WTC11 (cell line): ENCODE measurements around the gene RGMB. TPM values are rescaled to one million over a fixed set of nuclear protein-coding genes. Genes with fewer than 3 reads are reported as not detected.
"Not testable (repeated sequence)": the region's sequence is repeated elsewhere in the genome, so short reads cannot be mapped to it uniquely, and the experiment has no call there.

Source experiments
- ATAC-seq: fragments of 200-7000 bp; cut with Tn5 transposase; 2 replicates; pipeline ENCODE4 v1.10.0; 2021; ENCODE audit warnings: mild to moderate bottlenecking, moderate library complexity
- CTCF ChIA-PET: fragments of 300-600 bp; sonication (Branson Sonifier 250); formaldehyde crosslinking; loops from one replicate; lab custom pipeline; 2021; ENCODE audit warnings: antibody characterized with exemption; lab: Charles Lee
- POLR2A ChIA-PET: fragments of 350-600 bp; sonication (Branson Sonifier 250); formaldehyde crosslinking; loops from one replicate; lab custom pipeline; 2021; ENCODE audit warnings: antibody characterized with exemption; lab: Charles Lee
- DNase-seq: peaks from one replicate; pipeline ENCODE4 v3.0.0; 2021; ENCODE audit warnings: low spot score
- H3K27ac Mint-ChIP-seq: 2 replicates; pipeline ENCODE4 v1.8.0; 2021; ENCODE audit warnings: mixed read lengths
- H3K27me3 Mint-ChIP-seq: 2 replicates; pipeline ENCODE4 v1.8.0; 2021; ENCODE audit warnings: low read depth, mild to moderate bottlenecking, moderate library complexity, mixed read lengths
- H3K36me3 Mint-ChIP-seq: 2 replicates; pipeline ENCODE4 v1.8.0; 2021; ENCODE audit warnings: mixed read lengths
- H3K4me1 Mint-ChIP-seq: 2 replicates; pipeline ENCODE4 v1.8.0; 2022; ENCODE audit warnings: mixed read lengths
- H3K4me3 Mint-ChIP-seq: 2 replicates; pipeline ENCODE4 v1.8.0; 2021; ENCODE audit warnings: mild to moderate bottlenecking, moderate library complexity, mixed read lengths
- H3K9me3 Mint-ChIP-seq: 2 replicates; pipeline ENCODE4 v1.8.0; 2021; ENCODE audit warnings: mixed read lengths
- ARID4B ChIP-seq: sonication (generic); formaldehyde crosslinking; IDR thresholded peaks from 2 replicates; pipeline ENCODE4 v1.8.0; 2023; ENCODE audit warnings: missing genetic modification reagents, mild to moderate bottlenecking, borderline replicate concordance
- ATF1 ChIP-seq: sonication (generic); formaldehyde crosslinking; IDR thresholded peaks from 2 replicates; pipeline ENCODE4 v1.8.1; 2023; ENCODE audit warnings: mild to moderate bottlenecking, moderate library complexity, missing genetic modification reagents
- E2F5 ChIP-seq: sonication (generic); formaldehyde crosslinking; IDR thresholded peaks from 2 replicates; pipeline ENCODE4 v1.8.1; 2022; ENCODE audit warnings: mild to moderate bottlenecking, moderate library complexity, missing genetic modification reagents
- ELF4 ChIP-seq: sonication (generic); formaldehyde crosslinking; IDR thresholded peaks from 2 replicates; pipeline ENCODE4 v1.8.1; 2022; ENCODE audit warnings: low read depth, mild to moderate bottlenecking, moderate library complexity, missing genetic modification reagents
- EMX1 ChIP-seq: fragments of 250-450 bp; sonication (Bioruptor Pico); IDR thresholded peaks from 2 replicates; pipeline ENCODE4 v1.8.0; 2021; ENCODE audit warnings: mild to moderate bottlenecking
- ETV6 ChIP-seq: sonication (generic); formaldehyde crosslinking; IDR thresholded peaks from 2 replicates; pipeline ENCODE4 v1.8.1; 2022; ENCODE audit warnings: mild to moderate bottlenecking, missing genetic modification reagents
- FOXP1 ChIP-seq: sonication (generic); formaldehyde crosslinking; IDR thresholded peaks from 2 replicates; pipeline ENCODE4 v1.8.0; 2022; ENCODE audit warnings: missing genetic modification reagents, mild to moderate bottlenecking, moderate library complexity, borderline replicate concordance
- FOXP4 ChIP-seq: sonication (generic); formaldehyde crosslinking; IDR thresholded peaks from 2 replicates; pipeline ENCODE4 v1.8.0; 2022; ENCODE audit warnings: mild to moderate bottlenecking, missing genetic modification reagents
- GTF2I ChIP-seq: fragments of 250-450 bp; sonication (Bioruptor Pico); conservative IDR thresholded peaks from 2 replicates; pipeline ENCODE4 v1.4.0; 2021; ENCODE audit warnings: mild to moderate bottlenecking
- JAZF1 ChIP-seq: fragments of 250-450 bp; sonication (Bioruptor Pico); IDR thresholded peaks from 2 replicates; pipeline ENCODE4 v1.9.0; 2021; ENCODE audit warnings: moderate library complexity, mild to moderate bottlenecking, inconsistent platforms
- MXD4 ChIP-seq: fragments of 250-450 bp; sonication (Bioruptor Pico); IDR thresholded peaks from 2 replicates; pipeline ENCODE4 v1.8.0; 2021; ENCODE audit warnings: mild to moderate bottlenecking, moderate library complexity, borderline replicate concordance
- TCF7 ChIP-seq: sonication (generic); formaldehyde crosslinking; IDR thresholded peaks from 2 replicates; pipeline ENCODE4 v1.8.0; 2022; ENCODE audit warnings: mild to moderate bottlenecking, low read depth, missing genetic modification reagents, moderate library complexity
- USF1 ChIP-seq: sonication (generic); formaldehyde crosslinking; IDR thresholded peaks from 2 replicates; pipeline ENCODE4 v1.8.0; 2022; ENCODE audit warnings: mild to moderate bottlenecking, missing genetic modification reagents
- ZBTB21 ChIP-seq: sonication (generic); formaldehyde crosslinking; IDR thresholded peaks from 2 replicates; pipeline ENCODE4 v1.8.1; 2023; ENCODE audit warnings: mild to moderate bottlenecking, missing genetic modification reagents, borderline replicate concordance
- ZNF121 ChIP-seq: sonication (generic); formaldehyde crosslinking; IDR thresholded peaks from 2 replicates; pipeline ENCODE4 v1.8.0; 2023; ENCODE audit warnings: missing genetic modification reagents
- ZNF219 ChIP-seq: sonication (generic); formaldehyde crosslinking; IDR thresholded peaks from 2 replicates; pipeline ENCODE4 v1.8.0; 2023; ENCODE audit warnings: missing genetic modification reagents, mild to moderate bottlenecking, borderline replicate concordance
- total RNA-seq: library from RNA; stranded (reverse); gene quantifications from 3 replicates; pipeline ENCODE4 v1.2.3, GENCODE V29; 2021
- TF ChIP-seq, protein P1 (sequence below): fragments of 200-600 bp; IDR thresholded peaks from 2 replicates; pipeline ENCODE4 v1.8.0; 2022; ENCODE audit warnings: antibody characterized with exemption
- TF ChIP-seq, protein P2 (sequence below): fragments of 250-450 bp; sonication (Bioruptor Pico); IDR thresholded peaks from 2 replicates; pipeline ENCODE4 v1.9.0; 2021; ENCODE audit warnings: moderate library complexity, mild to moderate bottlenecking, inconsistent platforms, borderline replicate concordance
- TF ChIP-seq, protein P3 (sequence below): sonication (generic); formaldehyde crosslinking; conservative IDR thresholded peaks from 2 replicates; pipeline ENCODE4 v1.8.1; 2022; ENCODE audit warnings: mild to moderate bottlenecking, missing genetic modification reagents
- TF ChIP-seq, protein P4 (sequence below): sonication (generic); formaldehyde crosslinking; IDR thresholded peaks from 2 replicates; pipeline ENCODE4 v1.8.1; 2022; ENCODE audit warnings: low read depth, missing genetic modification reagents, borderline replicate concordance

RGMB gene
- total RNA-seq, 1 experiment from 2014 or later = 33.0 TPM

GRCh38 chr5:98742396-98743073 is 30.9 kb upstream of the RGMB start (continued):
- TF ChIP-seq TCF7 (CRISPR knock-in tag) = no peak
- TF ChIP-seq ZNF219 (CRISPR knock-in tag) = no peak
- TF ChIP-seq USF1 (CRISPR knock-in tag) = no peak
- no peak for TF ChIP-seq ETV6

DNA sequence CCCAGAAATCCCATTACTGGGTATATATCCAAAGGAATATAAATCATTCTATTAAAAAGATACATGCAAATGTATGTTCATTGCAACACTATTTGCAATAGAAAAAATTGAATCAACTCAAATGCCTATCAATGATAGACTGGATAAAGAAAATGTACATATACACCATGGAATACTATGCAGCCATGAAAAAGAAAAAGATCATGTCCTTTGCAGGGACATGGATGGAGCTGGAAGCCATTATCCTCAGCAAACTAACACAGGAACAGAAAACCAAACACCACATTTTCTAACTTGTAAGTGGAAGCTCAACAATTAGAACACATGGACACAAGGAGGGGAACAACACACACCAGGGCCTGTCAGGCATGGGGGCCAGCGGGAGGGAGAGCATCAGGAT is 25.2 kb upstream of the RGMB start:
- H3K27me3 Mint-ChIP-seq, ATAC-seq, POLR2A ChIA-PET, H3K4me3 Mint-ChIP-seq, CTCF ChIA-PET, H3K27ac Mint-ChIP-seq, DNase-seq: not testable (repeated sequence)
- peaks cover 18% of the 10 kb centered on the region for H3K9me3 Mint-ChIP-seq
- peaks cover 50% of the 10 kb centered on the region for H3K4me1 Mint-ChIP-seq
- H3K36me3 Mint-ChIP-seq = peaks cover 22% of the 10 kb centered on the region
- TF ChIP-seq GTF2I (CRISPR knock-in tag) = peak; percentile 42; the same call in 1 of the 2 replicates
- TF ChIP-seq, all 79 proteins: peak for 1; not testable (repeated sequence) for 78

- POLR2A ChIA-PET = no interaction called here
- Mint-ChIP-seq H3K4me3 (no peak overlapping the region), H3K27ac (no peak overlapping the region), H3K27me3 (no peaks in the 10 kb centered on the region; the same call in 1 of the 2 replicates), H3K4me1 (peaks cover 50% of the 10 kb centered on the region), H3K36me3 (peaks cover 22% of the 10 kb centered on the region), H3K9me3 (peaks cover 18% of the 10 kb centered on the region)
- DNase-seq (no peak), ATAC-seq (no peak)
- TF ChIP-seq, protein P1, sequence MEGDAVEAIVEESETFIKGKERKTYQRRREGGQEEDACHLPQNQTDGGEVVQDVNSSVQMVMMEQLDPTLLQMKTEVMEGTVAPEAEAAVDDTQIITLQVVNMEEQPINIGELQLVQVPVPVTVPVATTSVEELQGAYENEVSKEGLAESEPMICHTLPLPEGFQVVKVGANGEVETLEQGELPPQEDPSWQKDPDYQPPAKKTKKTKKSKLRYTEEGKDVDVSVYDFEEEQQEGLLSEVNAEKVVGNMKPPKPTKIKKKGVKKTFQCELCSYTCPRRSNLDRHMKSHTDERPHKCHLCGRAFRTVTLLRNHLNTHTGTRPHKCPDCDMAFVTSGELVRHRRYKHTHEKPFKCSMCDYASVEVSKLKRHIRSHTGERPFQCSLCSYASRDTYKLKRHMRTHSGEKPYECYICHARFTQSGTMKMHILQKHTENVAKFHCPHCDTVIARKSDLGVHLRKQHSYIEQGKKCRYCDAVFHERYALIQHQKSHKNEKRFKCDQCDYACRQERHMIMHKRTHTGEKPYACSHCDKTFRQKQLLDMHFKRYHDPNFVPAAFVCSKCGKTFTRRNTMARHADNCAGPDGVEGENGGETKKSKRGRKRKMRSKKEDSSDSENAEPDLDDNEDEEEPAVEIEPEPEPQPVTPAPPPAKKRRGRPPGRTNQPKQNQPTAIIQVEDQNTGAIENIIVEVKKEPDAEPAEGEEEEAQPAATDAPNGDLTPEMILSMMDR = no peak
- TF ChIP-seq MXD4 (CRISPR knock-in tag) (no peak), JAZF1 (CRISPR knock-in tag) (no peak), EMX1 (CRISPR knock-in tag) (no peak), E2F5 (CRISPR knock-in tag) (no peak), ATF1 (CRISPR knock-in tag) (no peak), ELF4 (CRISPR knock-in tag) (no peak), FOXP1 (CRISPR knock-in tag) (no peak), FOXP4 (CRISPR knock-in tag) (no peak), ZBTB21 (no peak), ARID4B (no peak), ZNF121 (CRISPR knock-in tag) (no peak)
- TF ChIP-seq, protein P2, sequence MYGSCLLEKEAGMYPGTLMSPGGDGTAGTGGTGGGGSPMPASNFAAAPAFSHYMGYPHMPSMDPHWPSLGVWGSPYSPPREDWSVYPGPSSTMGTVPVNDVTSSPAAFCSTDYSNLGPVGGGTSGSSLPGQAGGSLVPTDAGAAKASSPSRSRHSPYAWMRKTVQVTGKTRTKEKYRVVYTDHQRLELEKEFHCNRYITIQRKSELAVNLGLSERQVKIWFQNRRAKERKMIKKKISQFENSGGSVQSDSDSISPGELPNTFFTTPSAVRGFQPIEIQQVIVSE (CRISPR knock-in tag) = no peak
- TF ChIP-seq, protein P3, sequence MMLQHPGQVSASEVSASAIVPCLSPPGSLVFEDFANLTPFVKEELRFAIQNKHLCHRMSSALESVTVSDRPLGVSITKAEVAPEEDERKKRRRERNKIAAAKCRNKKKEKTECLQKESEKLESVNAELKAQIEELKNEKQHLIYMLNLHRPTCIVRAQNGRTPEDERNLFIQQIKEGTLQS (CRISPR knock-in tag) = no peak
- TF ChIP-seq, protein P4, sequence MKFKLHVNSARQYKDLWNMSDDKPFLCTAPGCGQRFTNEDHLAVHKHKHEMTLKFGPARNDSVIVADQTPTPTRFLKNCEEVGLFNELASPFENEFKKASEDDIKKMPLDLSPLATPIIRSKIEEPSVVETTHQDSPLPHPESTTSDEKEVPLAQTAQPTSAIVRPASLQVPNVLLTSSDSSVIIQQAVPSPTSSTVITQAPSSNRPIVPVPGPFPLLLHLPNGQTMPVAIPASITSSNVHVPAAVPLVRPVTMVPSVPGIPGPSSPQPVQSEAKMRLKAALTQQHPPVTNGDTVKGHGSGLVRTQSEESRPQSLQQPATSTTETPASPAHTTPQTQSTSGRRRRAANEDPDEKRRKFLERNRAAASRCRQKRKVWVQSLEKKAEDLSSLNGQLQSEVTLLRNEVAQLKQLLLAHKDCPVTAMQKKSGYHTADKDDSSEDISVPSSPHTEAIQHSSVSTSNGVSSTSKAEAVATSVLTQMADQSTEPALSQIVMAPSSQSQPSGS (CRISPR knock-in tag) = no peak
- CTCF ChIA-PET = no interaction called here
Measured at GRCh38 chr5:98749046-98749445, 24.4 kb upstream of the RGMB start.
